Measurements from ENCODE around the gene RBBP5. TPM values are rescaled to one million over a fixed set of nuclear protein-coding genes. Genes with fewer than 3 reads are reported as not detected.

RBBP5 gene
- total RNA-seq, result 10 to 100 TPM; 14.4 to 25.1 (median 21.2) TPM

- peak; percentile 98 to 99 for ATAC-seq
- H3K4me1 ChIP-seq, result peaks cover 33 to 35% of the 10 kb centered on the region in 2 donors
- H3K27ac ChIP-seq, result peak within 1 kb of the TSS; percentile 85 to 92 (median 88)
- in situ Hi-C loops (cut with MboI; ENCODE audit: low sequenced_read_pairs in 4 of 4) (loop anchor here in 1 of 4 donors (10.0 kb wide), 1 partner anchor 133 kb away; no protein-coding TSS in a partner anchor), intact Hi-C loops (cut with DNase I; ENCODE audit: low total_unique reads) (loop anchor here (2.0 to 5.0 kb wide), 7 partner anchors 19 to 605 kb away; partner anchors contain the start of genes DSTYK and MDM4)
- no peaks in the 10 kb centered on the region for H3K36me3 ChIP-seq
- peak; percentile 94 to 97 for DNase-seq
- TF ChIP-seq CTCF (IDR thresholded peaks at IDR 0.05 in 4 of 5, conservative IDR thresholded peaks at IDR 0.05 in 1 of 5) (peak; percentile 49 to 84 (median 60)), POLR2A (IDR thresholded peaks at IDR 0.05) (peak; percentile 74 to 78)
- peak within 1 kb of the TSS; percentile 84 to 94 (median 90) for H3K4me3 ChIP-seq
- H3K27me3 ChIP-seq, result no peaks in the 10 kb centered on the region
- no peaks in the 10 kb centered on the region for H3K9me3 ChIP-seq
Observed at GRCh38 chr1:205121660-205122488, at the start of gene RBBP5. TSS of gene RBBP5 (minus strand) at chr1:205121978. CDS start at chr1:205121873, 105 bp downstream.

- Histone ChIP-seq H3K36me3 (peaks cover 0 to 6% of the 10 kb centered on the region in 2 donors), H3K27ac (no peak overlapping the region), H3K9me3 (no peaks in the 10 kb centered on the region), H3K27me3 (no peaks in the 10 kb centered on the region), H3K4me3 (no peak overlapping the region), H3K4me1 (peaks cover 32 to 56% of the 10 kb centered on the region in 2 donors)
- in situ Hi-C loops (cut with MboI; ENCODE audit: low sequenced_read_pairs in 4 of 4) (no loop called here), intact Hi-C loops (cut with DNase I; ENCODE audit: low total_unique reads) (no loop called here)
- ATAC-seq (no peak), DNase-seq (no peak)
- TF ChIP-seq POLR2A (IDR thresholded peaks at IDR 0.05) (no peak), CTCF (IDR thresholded peaks at IDR 0.05 in 4 of 5, conservative IDR thresholded peaks at IDR 0.05 in 1 of 5) (no peak)
Observed at GRCh38 chr1:205171369-205171768, 49.6 kb upstream of the RBBP5 start.

GRCh38 chr1:205170532-205171269, 48.9 kb upstream of the RBBP5 start:
- Histone ChIP-seq H3K27me3 (no peaks in the 10 kb centered on the region), H3K4me3 (no peak overlapping the region), H3K4me1 (peaks cover 27 to 59% of the 10 kb centered on the region in 2 donors), H3K9me3 (no peaks in the 10 kb centered on the region), H3K27ac (no peak overlapping the region), H3K36me3 (peaks cover 0 to 6% of the 10 kb centered on the region in 2 donors)
- DNase-seq (no peak), ATAC-seq (no peak)
- intact Hi-C loops (cut with DNase I; ENCODE audit: low total_unique reads), result no loop called here
- no peak for TF ChIP-seq CTCF (IDR thresholded peaks at IDR 0.05 in 4 of 5, conservative IDR thresholded peaks at IDR 0.05 in 1 of 5)
- no peak for TF ChIP-seq POLR2A (IDR thresholded peaks at IDR 0.05)
- in situ Hi-C loops (cut with MboI; ENCODE audit: low sequenced_read_pairs in 4 of 4), result no loop called here

GRCh38 chr1:205169248-205169647, 47.5 kb upstream of the RBBP5 start:
- H3K4me1 ChIP-seq, result peaks cover 19 to 45% of the 10 kb centered on the region in 2 donors

More at GRCh38 chr1:205169248-205169647, 47.5 kb upstream of the RBBP5 start:
- in situ Hi-C loops (cut with MboI; ENCODE audit: low sequenced_read_pairs in 4 of 4), result no loop called here
- peak; percentile 48 to 58 for DNase-seq
- ATAC-seq, result peak; percentile 58 to 76
- Histone ChIP-seq H3K36me3 (peaks cover 0 to 6% of the 10 kb centered on the region in 2 donors), H3K4me3 (no peak overlapping the region), H3K27ac (peak overlapping the region; percentile 26 to 67 (median 44)), H3K27me3 (no peaks in the 10 kb centered on the region), H3K9me3 (no peaks in the 10 kb centered on the region)
- TF ChIP-seq CTCF (IDR thresholded peaks at IDR 0.05 in 4 of 5, conservative IDR thresholded peaks at IDR 0.05 in 1 of 5), result no peak
- no peak for TF ChIP-seq POLR2A (IDR thresholded peaks at IDR 0.05)
- intact Hi-C loops (cut with DNase I; ENCODE audit: low total_unique reads), result no loop called here

Measured in gastrocnemius medialis (tissue), 4 donors.